ENCODE data around the gene RFX4. TPM values are rescaled to one million over a fixed set of nuclear protein-coding genes. Genes with fewer than 3 reads are reported as not detected.

Gene RFX4
- total RNA-seq, 2 experiments from 2014 or later, result not detected

DNA sequence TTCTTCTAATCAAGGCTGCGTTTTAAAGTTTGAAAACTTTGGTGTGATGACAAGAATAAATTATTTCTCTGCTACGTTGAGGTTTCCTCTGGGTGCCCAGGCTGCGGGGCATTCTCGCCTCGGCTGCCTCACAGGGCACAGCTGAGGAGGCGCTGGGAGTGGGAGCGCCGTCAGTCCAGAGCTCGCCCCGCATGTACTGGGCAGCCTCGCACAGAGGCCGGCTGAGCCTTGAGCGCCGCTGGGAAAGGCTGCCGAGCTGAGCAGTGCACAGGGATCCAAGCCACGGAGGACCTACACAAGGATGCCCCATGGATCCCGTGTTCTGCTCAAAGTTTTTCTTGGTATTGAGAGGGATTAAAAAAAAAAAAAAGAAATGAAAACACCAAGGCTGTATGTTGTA lies 11.6 kb downstream of the RFX4 start:
- Histone ChIP-seq H2AFZ (ENCODE audit: low read length) (no peak overlapping the region), H4K20me1 (ENCODE audit: insufficient read depth, low read length) (no peaks in the 10 kb centered on the region), H3K9me3 (ENCODE audit: low read length) (no peaks in the 10 kb centered on the region), H3K36me3 (ENCODE audit: insufficient read depth, low read length) (no peaks in the 10 kb centered on the region), H3K4me3 (ENCODE audit: low read depth, low read length, poor library complexity, severe bottlenecking) (no peak overlapping the region), H3K4me2 (ENCODE audit: low read length) (no peak overlapping the region), H3K4me1 (ENCODE audit: insufficient read depth, low read length, poor library complexity, severe bottlenecking) (no peaks in the 10 kb centered on the region), H3K27ac (ENCODE audit: low read depth, low read length, poor library complexity, severe bottlenecking) (no peak overlapping the region), H3K79me2 (ENCODE audit: insufficient read depth, low read depth, low read length) (no peaks in the 10 kb centered on the region), H3K9me2 (ENCODE audit: insufficient read depth, low read length) (no peaks in the 10 kb centered on the region)
- no TSS peak for BruUV-seq (replicated peaks)
- POLR2A ChIA-PET, result no interaction called here
- CTCF ChIA-PET (ENCODE audit: unreplicated experiment), result no interaction called here
- intact Hi-C loops (cut with micrococcal nuclease; ENCODE audit: unreplicated experiment), result no loop called here
- TF ChIP-seq EZH2phosphoT487 (IDR thresholded peaks at IDR 0.05; ENCODE audit: borderline replicate concordance, low read depth, low read length), result no peak
- TF ChIP-seq, protein P1, sequence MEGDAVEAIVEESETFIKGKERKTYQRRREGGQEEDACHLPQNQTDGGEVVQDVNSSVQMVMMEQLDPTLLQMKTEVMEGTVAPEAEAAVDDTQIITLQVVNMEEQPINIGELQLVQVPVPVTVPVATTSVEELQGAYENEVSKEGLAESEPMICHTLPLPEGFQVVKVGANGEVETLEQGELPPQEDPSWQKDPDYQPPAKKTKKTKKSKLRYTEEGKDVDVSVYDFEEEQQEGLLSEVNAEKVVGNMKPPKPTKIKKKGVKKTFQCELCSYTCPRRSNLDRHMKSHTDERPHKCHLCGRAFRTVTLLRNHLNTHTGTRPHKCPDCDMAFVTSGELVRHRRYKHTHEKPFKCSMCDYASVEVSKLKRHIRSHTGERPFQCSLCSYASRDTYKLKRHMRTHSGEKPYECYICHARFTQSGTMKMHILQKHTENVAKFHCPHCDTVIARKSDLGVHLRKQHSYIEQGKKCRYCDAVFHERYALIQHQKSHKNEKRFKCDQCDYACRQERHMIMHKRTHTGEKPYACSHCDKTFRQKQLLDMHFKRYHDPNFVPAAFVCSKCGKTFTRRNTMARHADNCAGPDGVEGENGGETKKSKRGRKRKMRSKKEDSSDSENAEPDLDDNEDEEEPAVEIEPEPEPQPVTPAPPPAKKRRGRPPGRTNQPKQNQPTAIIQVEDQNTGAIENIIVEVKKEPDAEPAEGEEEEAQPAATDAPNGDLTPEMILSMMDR (conservative IDR thresholded peaks at IDR 0.05; ENCODE audit: low read length), result no peak
- no peak for DNase-seq (ENCODE audit: low spot score)

DNA sequence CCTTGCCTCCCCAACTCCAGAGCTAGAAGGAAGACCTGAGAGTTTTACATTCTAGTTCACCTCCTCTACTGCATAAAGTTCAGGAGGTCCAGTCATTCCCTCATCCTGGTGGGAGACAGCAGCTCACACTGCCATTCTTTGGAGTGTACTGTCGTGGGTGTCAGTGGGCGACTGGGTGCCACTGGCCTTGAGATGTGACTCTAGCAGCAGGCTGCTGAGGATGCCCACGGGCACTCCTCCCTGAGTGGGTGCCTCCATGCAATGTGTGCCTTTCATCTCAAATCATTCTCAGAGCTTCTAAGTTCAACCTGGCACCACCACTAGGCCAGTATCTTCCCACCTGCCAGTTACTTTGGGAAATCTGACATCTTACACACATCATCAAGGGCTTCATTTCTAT lies 12.5 kb downstream of the RFX4 start:
- DNase-seq (ENCODE audit: low spot score), result no peak
- TF ChIP-seq, protein P1 (conservative IDR thresholded peaks at IDR 0.05; ENCODE audit: low read length), result no peak
- no peak for TF ChIP-seq EZH2phosphoT487 (IDR thresholded peaks at IDR 0.05; ENCODE audit: borderline replicate concordance, low read depth, low read length)
- no peaks in the 10 kb centered on the region for H3K4me1 ChIP-seq (ENCODE audit: insufficient read depth, low read length, poor library complexity, severe bottlenecking)
- H3K4me3 ChIP-seq (ENCODE audit: low read depth, low read length, poor library complexity, severe bottlenecking), result no peak overlapping the region
- no peaks in the 10 kb centered on the region for H3K9me2 ChIP-seq (ENCODE audit: insufficient read depth, low read length)
- no peak overlapping the region for H3K27ac ChIP-seq (ENCODE audit: low read depth, low read length, poor library complexity, severe bottlenecking)
- no peaks in the 10 kb centered on the region for H3K36me3 ChIP-seq (ENCODE audit: insufficient read depth, low read length)
- H3K9me3 ChIP-seq (ENCODE audit: low read length), result no peaks in the 10 kb centered on the region
- no peaks in the 10 kb centered on the region for H4K20me1 ChIP-seq (ENCODE audit: insufficient read depth, low read length)
- BruUV-seq (replicated peaks), result no TSS peak
- H3K4me2 ChIP-seq (ENCODE audit: low read length), result no peak overlapping the region
- H2AFZ ChIP-seq (ENCODE audit: low read length), result no peak overlapping the region
- no peaks in the 10 kb centered on the region for H3K79me2 ChIP-seq (ENCODE audit: insufficient read depth, low read depth, low read length)
- CTCF ChIA-PET (ENCODE audit: unreplicated experiment), result no interaction called here
- intact Hi-C loops (cut with micrococcal nuclease; ENCODE audit: unreplicated experiment), result no loop called here
- POLR2A ChIA-PET, result no interaction called here

- no TSS peak for BruUV-seq (replicated peaks)
- Histone ChIP-seq H3K27ac (ENCODE audit: low read depth, low read length, poor library complexity, severe bottlenecking) (no peak overlapping the region), H3K36me3 (ENCODE audit: insufficient read depth, low read length) (no peaks in the 10 kb centered on the region), H3K4me1 (ENCODE audit: insufficient read depth, low read length, poor library complexity, severe bottlenecking) (no peaks in the 10 kb centered on the region), H3K4me2 (ENCODE audit: low read length) (no peak overlapping the region), H3K9me2 (ENCODE audit: insufficient read depth, low read length) (no peaks in the 10 kb centered on the region), H3K79me2 (ENCODE audit: insufficient read depth, low read depth, low read length) (no peaks in the 10 kb centered on the region), H4K20me1 (ENCODE audit: insufficient read depth, low read length) (no peaks in the 10 kb centered on the region), H2AFZ (ENCODE audit: low read length) (no peak overlapping the region), H3K4me3 (ENCODE audit: low read depth, low read length, poor library complexity, severe bottlenecking) (no peak overlapping the region), H3K9me3 (ENCODE audit: low read length) (no peaks in the 10 kb centered on the region)
- TF ChIP-seq, protein P1 (conservative IDR thresholded peaks at IDR 0.05; ENCODE audit: low read length), result no peak
- TF ChIP-seq EZH2phosphoT487 (IDR thresholded peaks at IDR 0.05; ENCODE audit: borderline replicate concordance, low read depth, low read length), result no peak
- DNase-seq (ENCODE audit: low spot score), result no peak
- ChIA-PET CTCF (ENCODE audit: unreplicated experiment) (no interaction called here), POLR2A (no interaction called here)
- intact Hi-C loops (cut with micrococcal nuclease; ENCODE audit: unreplicated experiment), result no loop called here
These were observed 15.2 kb downstream of the RFX4 start for GRCh38 chr12:106598003-106598402.
